GM19099 (cell line): ENCODE results near the gene ANTKMT.

ENCODE experiments used
- POLR2A ChIP-seq: IDR thresholded peaks from 3 replicates; pipeline ENCODE4 v1.6.1; 2011; ENCODE audit warnings: low read depth; ENCODE audit not compliant: insufficient read length; ENCODE audit errors: extremely low read depth

ANTKMT gene

GRCh38 chr16:705431-706188, 15.3 kb upstream of the ANTKMT start, which contains the start of gene FBXL16:
Gene FBXL16 (minus strand): TSS chr16:705801. CDS start chr16:697405, 8,396 bp downstream.
- TF ChIP-seq POLR2A = no peak

- TF ChIP-seq POLR2A = no peak
Observed at GRCh38 chr16:706189-707061, 14.5 kb upstream of the ANTKMT start.

GRCh38 chr16:707062-707538, 13.8 kb upstream of the ANTKMT start:
- TF ChIP-seq POLR2A = no peak

GRCh38 chr16:708019-708418, 12.9 kb upstream of the ANTKMT start:
- no peak for TF ChIP-seq POLR2A

- TF ChIP-seq POLR2A = no peak
Observed at GRCh38 chr16:708959-709358, 12.0 kb upstream of the ANTKMT start.

- TF ChIP-seq POLR2A = no peak
Observed at GRCh38 chr16:709566-710499, 11.1 kb upstream of the ANTKMT start.

GRCh38 chr16:710500-711075, 10.4 kb upstream of the ANTKMT start:
- no peak for TF ChIP-seq POLR2A

- TF ChIP-seq POLR2A = no peak
Observed at GRCh38 chr16:711084-711483, 9.9 kb upstream of the ANTKMT start.

- TF ChIP-seq POLR2A = no peak
Observed at GRCh38 chr16:711548-712320, 9.2 kb upstream of the ANTKMT start.

GRCh38 chr16:714079-714478, 6.9 kb upstream of the ANTKMT start:
- no peak for TF ChIP-seq POLR2A

GRCh38 chr16:714558-715476, 6.1 kb upstream of the ANTKMT start, which contains the start of gene METRN:
Gene METRN (plus strand): TSS chr16:715118. CDS start chr16:715290, 172 bp downstream.
- TF ChIP-seq POLR2A = peak; percentile 18

GRCh38 chr16:715477-716199, 5.3 kb upstream of the ANTKMT start:
- no peak for TF ChIP-seq POLR2A
